NCI-H345 treated with DMSO at 0.1 percent for 48 hours (cell line): Measurements from ENCODE around the gene DNAH17.
"Not testable (repeated sequence)": the region's sequence is repeated elsewhere in the genome, so short reads cannot be mapped to it uniquely, and the experiment has no call there.

Experiments
- DNase-seq: peaks from one replicate; lab custom pipeline; 2025; ENCODE audit not compliant: unreplicated experiment; lab: John Stamatoyannopoulos, UW

DNAH17 gene

GRCh38 chr17:78478757-78479297, 98.4 kb downstream of the DNAH17 start:
- DNase-seq: no peak

GRCh38 chr17:78477913-78478756, 99.1 kb downstream of the DNAH17 start:
- no peak for DNase-seq

- DNase-seq: no peak
Measured at GRCh38 chr17:78476973-78477372, 100.2 kb downstream of the DNAH17 start.

- no peak for DNase-seq
Measured at GRCh38 chr17:78476149-78476548, 101.0 kb downstream of the DNAH17 start.

GRCh38 chr17:78475211-78475610, 102.0 kb downstream of the DNAH17 start:
- DNase-seq: no peak

GRCh38 chr17:78474614-78475146, 102.5 kb downstream of the DNAH17 start:
- DNase-seq: no peak

GRCh38 chr17:78473951-78474613, 103.1 kb downstream of the DNAH17 start:
- no peak for DNase-seq

GRCh38 chr17:78472035-78472905, 104.9 kb downstream of the DNAH17 start:
- DNase-seq: no peak

- DNase-seq: no peak
Measured at GRCh38 chr17:78471635-78472034, 105.6 kb downstream of the DNAH17 start.

GRCh38 chr17:78469443-78469842, 107.8 kb downstream of the DNAH17 start:
- DNase-seq: no peak

GRCh38 chr17:78468366-78468765, 108.8 kb downstream of the DNAH17 start:
- DNase-seq: no peak

- no peak for DNase-seq
Measured at GRCh38 chr17:78466786-78467715, 110.1 kb downstream of the DNAH17 start.

GRCh38 chr17:78466109-78466785, 110.9 kb downstream of the DNAH17 start:
- DNase-seq: not testable (repeated sequence)

- DNase-seq: no peak
Measured at GRCh38 chr17:78462148-78462547, 115.0 kb downstream of the DNAH17 start.

- DNase-seq: no peak
Measured at GRCh38 chr17:78461799-78462053, 115.5 kb downstream of the DNAH17 start.

- DNase-seq: no peak
Measured at GRCh38 chr17:78460951-78461798, 116.0 kb downstream of the DNAH17 start.

- DNase-seq: no peak
Measured at GRCh38 chr17:78460176-78460675, 117.0 kb downstream of the DNAH17 start.

- DNase-seq: no peak
Measured at GRCh38 chr17:78459696-78460095, 117.5 kb downstream of the DNAH17 start.
